GM23338 (cell line): ENCODE data around the gene DENND1B. TPM values are rescaled to one million over a fixed set of nuclear protein-coding genes. Genes with fewer than 3 reads are reported as not detected.

Experiments used
- ATAC-seq: fragments of 200-7000 bp; cut with Tn5 transposase; 3 replicates; pipeline ENCODE4 v1.9.1; 2020
- DNase-seq: peaks from one replicate; pipeline ENCODE4 v3.0.0-alpha.2; 2015; ENCODE audit warnings: low spot score
- H2AFZ ChIP-seq: fragments of 200-600 bp; sonication (generic); 2 replicates; pipeline ENCODE4 v1.8.0; 2016; ENCODE audit warnings: antibody characterized with exemption, mild to moderate bottlenecking, moderate library complexity
- H3F3A ChIP-seq: fragments of 200-600 bp; sonication (generic); replicated peaks from 2 replicates; pipeline ENCODE4 v1.8.0; 2017; ENCODE audit warnings: antibody characterized with exemption, mixed run types, low read depth
- H3K27ac ChIP-seq: fragments of 200-600 bp; sonication (generic); 2 replicates; pipeline ENCODE4 v1.6.1; 2016; ENCODE audit warnings: low read depth
- H3K27me3 ChIP-seq: fragments of 200-600 bp; sonication (generic); 2 replicates; pipeline ENCODE4 v1.8.0; 2016; ENCODE audit warnings: mild to moderate bottlenecking, mixed run types, moderate library complexity; ENCODE audit not compliant: insufficient read depth
- H3K36me3 ChIP-seq: fragments of 200-600 bp; sonication (generic); 2 replicates; pipeline ENCODE4 v1.8.0; 2016; ENCODE audit warnings: mild to moderate bottlenecking; ENCODE audit not compliant: insufficient read depth
- H3K4me1 ChIP-seq: fragments of 200-600 bp; sonication (generic); 2 replicates; pipeline ENCODE4 v1.8.0; 2016; ENCODE audit warnings: mild to moderate bottlenecking, moderate library complexity; ENCODE audit not compliant: insufficient read depth
- H3K4me2 ChIP-seq: fragments of 200-600 bp; sonication (generic); 2 replicates; pipeline ENCODE4 v1.7.1; 2017; ENCODE audit warnings: mixed run types
- H3K4me3 ChIP-seq: fragments of 200-600 bp; sonication (generic); 2 replicates; pipeline ENCODE4 v1.6.1; 2016; ENCODE audit warnings: mixed run types
- H3K79me2 ChIP-seq: fragments of 200-600 bp; sonication (generic); replicated peaks from 2 replicates; pipeline ENCODE4 v1.8.0; 2017; ENCODE audit warnings: mild to moderate bottlenecking; ENCODE audit not compliant: insufficient read depth
- H3K9me2 ChIP-seq: fragments of 200-600 bp; sonication (generic); 2 replicates; pipeline ENCODE4 v1.8.0; 2017; ENCODE audit not compliant: insufficient read depth
- H4K20me1 ChIP-seq: fragments of 200-600 bp; sonication (generic); replicated peaks from 2 replicates; pipeline ENCODE4 v1.8.0; 2017; ENCODE audit warnings: mild to moderate bottlenecking; ENCODE audit not compliant: insufficient read depth
- H3K27ac Mint-ChIP-seq: 2 replicates; pipeline ENCODE4 v1.8.0; 2020; ENCODE audit warnings: inconsistent platforms, mild to moderate bottlenecking, moderate library complexity, mixed read lengths
- H3K27me3 Mint-ChIP-seq: 3 replicates; pipeline ENCODE4 v1.8.0; 2022; ENCODE audit warnings: low read depth, mild to moderate bottlenecking, moderate library complexity, mixed read lengths, inconsistent platforms; ENCODE audit not compliant: insufficient read depth, poor library complexity
- H3K36me3 Mint-ChIP-seq: 3 replicates; pipeline ENCODE4 v1.8.0; 2021; ENCODE audit warnings: low read depth, mild to moderate bottlenecking, inconsistent platforms, moderate library complexity, mixed read lengths
- H3K4me1 Mint-ChIP-seq: 3 replicates; pipeline ENCODE4 v1.8.0; 2020; ENCODE audit warnings: mild to moderate bottlenecking, inconsistent platforms, mixed read lengths
- H3K4me3 Mint-ChIP-seq: 3 replicates; pipeline ENCODE4 v1.8.0; 2021; ENCODE audit warnings: moderate library complexity, mild to moderate bottlenecking, inconsistent platforms, mixed read lengths
- H3K9me3 Mint-ChIP-seq: 3 replicates; pipeline ENCODE4 v1.8.0; 2020; ENCODE audit warnings: moderate library complexity, mild to moderate bottlenecking, inconsistent platforms, mixed read lengths
- CREB1 ChIP-seq: fragments of 250-450 bp; sonication (Bioruptor Pico); IDR thresholded peaks from 2 replicates; pipeline ENCODE4 v1.5.0; 2020; ENCODE audit warnings: low read depth, mild to moderate bottlenecking, moderate library complexity
- CTCF ChIP-seq, 2 experiments: fragments of 200-600 bp in 1 of 2; sonication (generic) in 1 of 2; conservative IDR thresholded peaks; 2 replicates each; pipeline versions ENCODE4 v1.5.1 to v1.6.1; 2016 to 2017; ENCODE audit warnings: antibody characterized with exemption in 2 of 2, low read depth in 2 of 2, mild to moderate bottlenecking in 2 of 2, moderate library complexity in 1 of 2
- EZH2 ChIP-seq: fragments of 200-600 bp; sonication (generic); IDR thresholded peaks from one replicate; pipeline ENCODE4 v1.8.0; 2017; ENCODE audit warnings: antibody characterized with exemption, mild to moderate bottlenecking, low read depth; ENCODE audit not compliant: unreplicated experiment
- EZH2phosphoT487 ChIP-seq: fragments of 200-600 bp; sonication (generic); IDR thresholded peaks from one replicate; pipeline ENCODE4 v1.8.1; 2018; ENCODE audit warnings: antibody characterized with exemption; ENCODE audit not compliant: unreplicated experiment
- JUNB ChIP-seq: IDR thresholded peaks from one replicate; pipeline ENCODE4 v1.6.1; 2016; ENCODE audit warnings: antibody characterized with exemption; ENCODE audit not compliant: unreplicated experiment
- NANOG ChIP-seq: IDR thresholded peaks from 2 replicates; pipeline ENCODE4 v1.6.1; 2016; ENCODE audit warnings: antibody characterized with exemption, borderline replicate concordance
- POLR2AphosphoS5 ChIP-seq: IDR thresholded peaks from 2 replicates; pipeline ENCODE4 v1.6.1; 2016; ENCODE audit warnings: antibody characterized with exemption, low read depth
- STAT1 ChIP-seq: IDR thresholded peaks from one replicate; pipeline ENCODE4 v1.6.1; 2016; ENCODE audit warnings: antibody characterized with exemption; ENCODE audit not compliant: unreplicated experiment
- ZNF114 ChIP-seq: fragments of 250-450 bp; sonication (Bioruptor Pico); IDR thresholded peaks from 2 replicates; pipeline ENCODE4 v1.5.0; 2020; ENCODE audit warnings: mild to moderate bottlenecking, moderate library complexity
- ZNF331 ChIP-seq: fragments of 250-450 bp; sonication (Bioruptor Pico); IDR thresholded peaks from 2 replicates; pipeline ENCODE4 v1.5.0; 2020; ENCODE audit warnings: low read depth, mild to moderate bottlenecking, moderate library complexity
- polyA plus RNA-seq: library from polyadenylated mRNA; unstranded; fragments of >200 nt; fragmentation: Nextera tagmentation; extraction: Ambion mirVana; gene quantifications from 2 replicates; pipeline ENCODE4 v1.2.1, GENCODE V29; 2016
- total RNA-seq: library from RNA; depleted of rRNA; stranded (reverse); fragments of >200 nt; shearing (Covaris generic); gene quantifications from 2 replicates; pipeline ENCODE4 v1.2.3, GENCODE V29; 2014
- TF ChIP-seq, protein P1 (sequence below): fragments of 250-450 bp; sonication (Bioruptor Pico); IDR thresholded peaks from 2 replicates; pipeline ENCODE4 v1.5.0; 2020; ENCODE audit warnings: mild to moderate bottlenecking, moderate library complexity
- TF ChIP-seq, protein P2 (sequence below): IDR thresholded peaks from one replicate; pipeline ENCODE4 v1.6.1; 2018; ENCODE audit warnings: antibody characterized with exemption; ENCODE audit not compliant: unreplicated experiment

The DENND1B gene
- total and polyA plus RNA-seq, 2 experiments from 2014 or later, result 4.3 to 5.2 TPM

GRCh38 chr1:197638316-197638715 is 137.0 kb downstream of the DENND1B start:
- DNase-seq (no peak), ATAC-seq (no peak)
- Histone ChIP-seq H2AFZ (no peak overlapping the region), H3K27ac (no peak overlapping the region), H3K4me2 (no peak overlapping the region), H3K27me3 (no peaks in the 10 kb centered on the region), H3K4me1 (peaks cover 8% of the 10 kb centered on the region), H3K79me2 (no peaks in the 10 kb centered on the region), H3F3A (no peaks in the 10 kb centered on the region), H3K36me3 (no peaks in the 10 kb centered on the region), H4K20me1 (no peaks in the 10 kb centered on the region), H3K4me3 (no peak overlapping the region), H3K9me2 (no peaks in the 10 kb centered on the region)
- Mint-ChIP-seq H3K27me3 (no peaks in the 10 kb centered on the region), H3K27ac (no peak overlapping the region), H3K4me3 (no peak overlapping the region), H3K4me1 (peaks cover 2% of the 10 kb centered on the region; the same call in 1 of the 3 replicates), H3K36me3 (no peaks in the 10 kb centered on the region), H3K9me3 (no peaks in the 10 kb centered on the region)
- TF ChIP-seq, protein P1, sequence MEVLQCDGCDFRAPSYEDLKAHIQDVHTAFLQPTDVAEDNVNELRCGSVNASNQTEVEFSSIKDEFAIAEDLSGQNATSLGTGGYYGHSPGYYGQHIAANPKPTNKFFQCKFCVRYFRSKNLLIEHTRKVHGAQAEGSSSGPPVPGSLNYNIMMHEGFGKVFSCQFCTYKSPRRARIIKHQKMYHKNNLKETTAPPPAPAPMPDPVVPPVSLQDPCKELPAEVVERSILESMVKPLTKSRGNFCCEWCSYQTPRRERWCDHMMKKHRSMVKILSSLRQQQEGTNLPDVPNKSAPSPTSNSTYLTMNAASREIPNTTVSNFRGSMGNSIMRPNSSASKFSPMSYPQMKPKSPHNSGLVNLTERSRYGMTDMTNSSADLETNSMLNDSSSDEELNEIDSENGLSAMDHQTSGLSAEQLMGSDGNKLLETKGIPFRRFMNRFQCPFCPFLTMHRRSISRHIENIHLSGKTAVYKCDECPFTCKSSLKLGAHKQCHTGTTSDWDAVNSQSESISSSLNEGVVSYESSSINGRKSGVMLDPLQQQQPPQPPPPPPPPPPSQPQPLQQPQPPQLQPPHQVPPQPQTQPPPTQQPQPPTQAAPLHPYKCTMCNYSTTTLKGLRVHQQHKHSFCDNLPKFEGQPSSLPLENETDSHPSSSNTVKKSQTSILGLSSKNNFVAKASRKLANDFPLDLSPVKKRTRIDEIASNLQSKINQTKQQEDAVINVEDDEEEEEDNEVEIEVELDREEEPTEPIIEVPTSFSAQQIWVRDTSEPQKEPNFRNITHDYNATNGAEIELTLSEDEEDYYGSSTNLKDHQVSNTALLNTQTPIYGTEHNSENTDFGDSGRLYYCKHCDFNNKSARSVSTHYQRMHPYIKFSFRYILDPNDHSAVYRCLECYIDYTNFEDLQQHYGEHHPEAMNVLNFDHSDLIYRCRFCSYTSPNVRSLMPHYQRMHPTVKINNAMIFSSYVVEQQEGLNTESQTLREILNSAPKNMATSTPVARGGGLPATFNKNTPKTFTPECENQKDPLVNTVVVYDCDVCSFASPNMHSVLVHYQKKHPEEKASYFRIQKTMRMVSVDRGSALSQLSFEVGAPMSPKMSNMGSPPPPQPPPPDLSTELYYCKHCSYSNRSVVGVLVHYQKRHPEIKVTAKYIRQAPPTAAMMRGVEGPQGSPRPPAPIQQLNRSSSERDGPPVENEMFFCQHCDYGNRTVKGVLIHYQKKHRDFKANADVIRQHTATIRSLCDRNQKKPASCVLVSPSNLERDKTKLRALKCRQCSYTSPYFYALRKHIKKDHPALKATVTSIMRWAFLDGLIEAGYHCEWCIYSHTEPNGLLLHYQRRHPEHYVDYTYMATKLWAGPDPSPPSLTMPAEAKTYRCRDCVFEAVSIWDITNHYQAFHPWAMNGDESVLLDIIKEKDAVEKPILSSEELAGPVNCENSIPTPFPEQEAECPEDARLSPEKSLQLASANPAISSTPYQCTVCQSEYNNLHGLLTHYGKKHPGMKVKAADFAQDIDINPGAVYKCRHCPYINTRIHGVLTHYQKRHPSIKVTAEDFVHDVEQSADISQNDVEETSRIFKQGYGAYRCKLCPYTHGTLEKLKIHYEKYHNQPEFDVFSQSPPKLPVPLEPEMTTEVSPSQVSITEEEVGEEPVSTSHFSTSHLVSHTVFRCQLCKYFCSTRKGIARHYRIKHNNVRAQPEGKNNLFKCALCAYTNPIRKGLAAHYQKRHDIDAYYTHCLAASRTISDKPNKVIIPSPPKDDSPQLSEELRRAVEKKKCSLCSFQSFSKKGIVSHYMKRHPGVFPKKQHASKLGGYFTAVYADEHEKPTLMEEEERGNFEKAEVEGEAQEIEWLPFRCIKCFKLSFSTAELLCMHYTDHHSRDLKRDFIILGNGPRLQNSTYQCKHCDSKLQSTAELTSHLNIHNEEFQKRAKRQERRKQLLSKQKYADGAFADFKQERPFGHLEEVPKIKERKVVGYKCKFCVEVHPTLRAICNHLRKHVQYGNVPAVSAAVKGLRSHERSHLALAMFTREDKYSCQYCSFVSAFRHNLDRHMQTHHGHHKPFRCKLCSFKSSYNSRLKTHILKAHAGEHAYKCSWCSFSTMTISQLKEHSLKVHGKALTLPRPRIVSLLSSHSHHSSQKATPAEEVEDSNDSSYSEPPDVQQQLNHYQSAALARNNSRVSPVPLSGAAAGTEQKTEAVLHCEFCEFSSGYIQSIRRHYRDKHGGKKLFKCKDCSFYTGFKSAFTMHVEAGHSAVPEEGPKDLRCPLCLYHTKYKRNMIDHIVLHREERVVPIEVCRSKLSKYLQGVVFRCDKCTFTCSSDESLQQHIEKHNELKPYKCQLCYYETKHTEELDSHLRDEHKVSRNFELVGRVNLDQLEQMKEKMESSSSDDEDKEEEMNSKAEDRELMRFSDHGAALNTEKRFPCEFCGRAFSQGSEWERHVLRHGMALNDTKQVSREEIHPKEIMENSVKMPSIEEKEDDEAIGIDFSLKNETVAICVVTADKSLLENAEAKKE (CRISPR knock-in tag), result no peak
- TF ChIP-seq ZNF331 (CRISPR knock-in tag), result no peak
- no peak for TF ChIP-seq CREB1 (CRISPR knock-in tag)
- TF ChIP-seq EZH2phosphoT487, result no peak
- no peak for TF ChIP-seq JUNB
- no peak for TF ChIP-seq CTCF (conservative IDR thresholded peaks at IDR 0.05; ENCODE audit: low read depth in 2 of 2)
- TF ChIP-seq STAT1, result no peak
- TF ChIP-seq NANOG, result no peak
- no peak for TF ChIP-seq ZNF114 (CRISPR knock-in tag)
- TF ChIP-seq POLR2AphosphoS5, result no peak
- no peak for TF ChIP-seq EZH2
- TF ChIP-seq, protein P2, sequence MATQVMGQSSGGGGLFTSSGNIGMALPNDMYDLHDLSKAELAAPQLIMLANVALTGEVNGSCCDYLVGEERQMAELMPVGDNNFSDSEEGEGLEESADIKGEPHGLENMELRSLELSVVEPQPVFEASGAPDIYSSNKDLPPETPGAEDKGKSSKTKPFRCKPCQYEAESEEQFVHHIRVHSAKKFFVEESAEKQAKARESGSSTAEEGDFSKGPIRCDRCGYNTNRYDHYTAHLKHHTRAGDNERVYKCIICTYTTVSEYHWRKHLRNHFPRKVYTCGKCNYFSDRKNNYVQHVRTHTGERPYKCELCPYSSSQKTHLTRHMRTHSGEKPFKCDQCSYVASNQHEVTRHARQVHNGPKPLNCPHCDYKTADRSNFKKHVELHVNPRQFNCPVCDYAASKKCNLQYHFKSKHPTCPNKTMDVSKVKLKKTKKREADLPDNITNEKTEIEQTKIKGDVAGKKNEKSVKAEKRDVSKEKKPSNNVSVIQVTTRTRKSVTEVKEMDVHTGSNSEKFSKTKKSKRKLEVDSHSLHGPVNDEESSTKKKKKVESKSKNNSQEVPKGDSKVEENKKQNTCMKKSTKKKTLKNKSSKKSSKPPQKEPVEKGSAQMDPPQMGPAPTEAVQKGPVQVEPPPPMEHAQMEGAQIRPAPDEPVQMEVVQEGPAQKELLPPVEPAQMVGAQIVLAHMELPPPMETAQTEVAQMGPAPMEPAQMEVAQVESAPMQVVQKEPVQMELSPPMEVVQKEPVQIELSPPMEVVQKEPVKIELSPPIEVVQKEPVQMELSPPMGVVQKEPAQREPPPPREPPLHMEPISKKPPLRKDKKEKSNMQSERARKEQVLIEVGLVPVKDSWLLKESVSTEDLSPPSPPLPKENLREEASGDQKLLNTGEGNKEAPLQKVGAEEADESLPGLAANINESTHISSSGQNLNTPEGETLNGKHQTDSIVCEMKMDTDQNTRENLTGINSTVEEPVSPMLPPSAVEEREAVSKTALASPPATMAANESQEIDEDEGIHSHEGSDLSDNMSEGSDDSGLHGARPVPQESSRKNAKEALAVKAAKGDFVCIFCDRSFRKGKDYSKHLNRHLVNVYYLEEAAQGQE, result no peak
